GM10266 (cell line): ENCODE measurements around the gene FOXP1.

Experiments
- DNase-seq: peaks from one replicate; pipeline ENCODE4 v3.0.0; 2012; ENCODE audit errors: extremely low spot score
- TF ChIP-seq, protein P1 (sequence below): IDR thresholded peaks from 2 replicates; pipeline ENCODE4 v1.5.1; 2012; ENCODE audit warnings: mild to moderate bottlenecking, low read depth; ENCODE audit not compliant: control insufficient read depth, insufficient read depth; ENCODE audit errors: missing control alignments

The FOXP1 gene

GRCh38 chr3:71462586-71462985, 120.9 kb downstream of the FOXP1 start:
- TF ChIP-seq, protein P1, sequence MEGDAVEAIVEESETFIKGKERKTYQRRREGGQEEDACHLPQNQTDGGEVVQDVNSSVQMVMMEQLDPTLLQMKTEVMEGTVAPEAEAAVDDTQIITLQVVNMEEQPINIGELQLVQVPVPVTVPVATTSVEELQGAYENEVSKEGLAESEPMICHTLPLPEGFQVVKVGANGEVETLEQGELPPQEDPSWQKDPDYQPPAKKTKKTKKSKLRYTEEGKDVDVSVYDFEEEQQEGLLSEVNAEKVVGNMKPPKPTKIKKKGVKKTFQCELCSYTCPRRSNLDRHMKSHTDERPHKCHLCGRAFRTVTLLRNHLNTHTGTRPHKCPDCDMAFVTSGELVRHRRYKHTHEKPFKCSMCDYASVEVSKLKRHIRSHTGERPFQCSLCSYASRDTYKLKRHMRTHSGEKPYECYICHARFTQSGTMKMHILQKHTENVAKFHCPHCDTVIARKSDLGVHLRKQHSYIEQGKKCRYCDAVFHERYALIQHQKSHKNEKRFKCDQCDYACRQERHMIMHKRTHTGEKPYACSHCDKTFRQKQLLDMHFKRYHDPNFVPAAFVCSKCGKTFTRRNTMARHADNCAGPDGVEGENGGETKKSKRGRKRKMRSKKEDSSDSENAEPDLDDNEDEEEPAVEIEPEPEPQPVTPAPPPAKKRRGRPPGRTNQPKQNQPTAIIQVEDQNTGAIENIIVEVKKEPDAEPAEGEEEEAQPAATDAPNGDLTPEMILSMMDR, result no peak
- no peak for DNase-seq

DNA sequence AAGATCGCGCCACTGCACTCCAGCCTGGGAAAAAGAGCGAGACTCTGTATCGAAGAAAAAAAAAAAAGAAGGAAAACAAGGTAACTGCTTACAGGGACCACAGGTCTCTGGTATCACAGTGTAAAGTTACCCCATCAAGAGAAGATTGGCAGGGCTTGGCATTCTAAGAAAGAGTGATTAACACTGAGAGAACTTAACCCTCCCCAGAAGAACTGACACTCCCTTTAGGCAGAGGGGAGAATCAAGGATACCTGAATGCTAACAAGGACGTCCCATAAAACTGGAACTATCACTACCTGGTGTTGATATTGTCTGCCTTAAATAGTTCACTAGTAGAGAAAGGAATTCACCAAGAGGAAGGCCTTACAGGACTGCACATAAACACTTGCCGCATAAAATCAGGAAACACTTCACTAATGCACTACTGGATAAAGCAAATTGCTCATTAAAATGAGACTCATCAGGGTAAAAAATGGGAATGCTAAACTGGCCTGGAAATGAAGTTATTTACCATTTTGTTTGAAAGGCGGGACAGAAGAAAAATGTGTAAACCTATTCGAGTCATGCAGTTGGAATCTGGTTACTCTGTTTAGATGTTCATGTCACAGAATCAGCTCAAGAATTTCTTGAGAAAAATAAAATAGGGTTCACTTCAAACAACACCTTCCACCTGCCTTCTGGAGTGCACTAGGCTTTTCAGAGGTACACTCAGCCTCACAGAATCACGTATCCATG, 121.6 kb downstream of the FOXP1 start:
- no peak for DNase-seq
- TF ChIP-seq, protein P1, result no peak

DNA sequence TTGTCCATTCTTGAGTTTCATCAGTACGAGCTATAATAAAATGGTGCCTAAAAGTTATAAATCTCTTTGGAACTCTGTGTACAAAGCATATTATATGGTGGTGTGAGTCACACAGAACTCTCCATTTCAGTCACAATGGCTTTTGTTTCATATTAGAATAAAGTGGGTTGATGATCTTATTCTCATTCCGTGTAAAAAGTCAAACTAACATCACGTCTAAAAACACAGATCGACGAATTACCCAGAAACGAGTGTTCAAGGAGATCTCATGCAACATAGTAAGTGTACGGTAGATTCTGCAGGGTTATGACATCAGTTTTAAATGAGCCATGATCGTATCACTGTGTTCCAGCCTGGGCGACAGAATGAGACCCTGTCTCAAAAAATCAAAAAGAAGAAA, 122.4 kb downstream of the FOXP1 start:
- TF ChIP-seq, protein P1, result no peak

GRCh38 chr3:71458895-71459294, 124.6 kb downstream of the FOXP1 start:
- TF ChIP-seq, protein P1, result no peak
- no peak for DNase-seq

More for the DNA sequence above, 122.4 kb downstream of the FOXP1 start:
- no peak for DNase-seq

DNA sequence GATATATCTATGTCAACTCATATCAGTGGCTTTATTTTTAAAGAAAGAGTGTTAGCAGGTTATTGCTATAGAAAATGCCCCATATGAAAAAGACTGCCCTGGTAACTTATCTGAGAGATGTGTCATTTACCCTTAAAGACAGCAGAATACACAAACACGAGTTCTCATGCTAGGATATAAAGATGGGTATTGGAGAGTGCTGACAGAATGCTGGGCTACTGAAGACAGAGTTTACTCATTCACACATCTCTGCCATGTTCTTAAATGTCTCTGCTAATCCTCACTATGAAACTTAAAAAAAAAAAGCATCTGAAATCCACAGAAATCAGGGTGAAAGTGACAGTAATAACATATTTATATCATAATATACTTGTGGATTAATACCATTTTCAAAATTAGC, 126.7 kb downstream of the FOXP1 start:
- TF ChIP-seq, protein P1, result no peak
- no peak for DNase-seq

DNA sequence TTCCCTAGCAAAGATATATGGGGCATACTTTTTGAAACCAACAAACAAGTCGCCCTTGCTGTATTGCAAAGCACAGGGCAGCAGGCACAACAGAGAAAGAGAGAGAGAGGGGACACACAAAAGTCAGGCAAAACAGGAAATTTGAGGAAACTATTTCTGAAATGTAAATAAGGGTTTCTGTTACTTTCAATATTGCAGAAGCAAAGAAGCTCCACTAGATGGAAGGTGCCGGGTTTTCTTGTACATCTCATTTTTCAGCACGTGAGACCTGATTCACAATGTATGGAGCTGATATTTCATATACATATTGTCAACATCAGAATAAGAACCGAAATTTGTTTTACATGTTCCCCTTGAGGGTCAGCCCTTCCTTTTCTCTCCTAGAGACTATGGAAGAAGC, 127.4 kb downstream of the FOXP1 start:
- no peak for DNase-seq
- TF ChIP-seq, protein P1, result no peak
